ENCODE results near the gene AASS. TPM values are rescaled to one million over a fixed set of nuclear protein-coding genes. Genes with fewer than 3 reads are reported as not detected.

AASS gene
- total and polyA plus RNA-seq, 4 donors, result 10.8 to 95.4 (median 24.3) TPM

DNA sequence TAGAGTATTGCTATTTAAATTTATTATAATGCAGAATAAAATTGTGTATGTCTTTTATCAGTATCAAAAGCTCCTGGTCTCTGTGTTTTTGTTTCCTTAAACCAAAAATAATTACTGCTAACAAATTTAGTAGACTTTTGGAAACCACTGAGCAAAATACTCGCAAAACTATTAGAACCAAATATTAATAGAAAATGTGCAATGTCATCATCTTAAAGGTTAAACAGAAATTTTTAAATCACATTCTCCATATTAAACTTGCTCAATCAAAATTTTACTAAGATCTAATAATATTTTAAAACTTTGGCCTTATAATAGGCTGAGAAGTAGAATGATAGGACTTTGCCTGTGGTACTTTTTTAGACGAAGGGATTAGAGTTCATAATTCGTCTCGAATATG, 48.4 kb downstream of the AASS start:
- Histone ChIP-seq H3K36me3 (ENCODE audit: control insufficient read depth in 4 of 4, insufficient read depth in 3 of 4, low read depth in 1 of 4, low read length in 3 of 4) (peaks cover 2 to 25% (median 17%) of the 10 kb centered on the region in 4 donors), H3K4me1 (ENCODE audit: control insufficient read depth in 4 of 4, insufficient read depth in 4 of 4, low read length in 3 of 4) (peaks cover 0 to 3% (median 0%) of the 10 kb centered on the region in 4 donors), H3K9ac (ENCODE audit: low read depth in 1 of 2, low read length in 2 of 2) (no peak overlapping the region), H3K9me3 (ENCODE audit: control insufficient read depth in 4 of 4, low read length in 3 of 4) (no peaks in the 10 kb centered on the region), H3K4me3 (ENCODE audit: low read depth in 1 of 3, low read length in 3 of 3) (no peak overlapping the region), H3K27me3 (ENCODE audit: control insufficient read depth in 4 of 4, insufficient read depth in 4 of 4, low read length in 3 of 4) (no peaks in the 10 kb centered on the region), H3K27ac (ENCODE audit: low read depth in 1 of 2, low read length in 2 of 2) (no peak overlapping the region)
- DNase-seq (ENCODE audit: low spot score), result no peak
- 73% methylated on average over 4 of the region's 4 CpGs for WGBS
- no peak for TF ChIP-seq YY1 (IDR thresholded peaks at IDR 0.05)
- TF ChIP-seq, protein P1, sequence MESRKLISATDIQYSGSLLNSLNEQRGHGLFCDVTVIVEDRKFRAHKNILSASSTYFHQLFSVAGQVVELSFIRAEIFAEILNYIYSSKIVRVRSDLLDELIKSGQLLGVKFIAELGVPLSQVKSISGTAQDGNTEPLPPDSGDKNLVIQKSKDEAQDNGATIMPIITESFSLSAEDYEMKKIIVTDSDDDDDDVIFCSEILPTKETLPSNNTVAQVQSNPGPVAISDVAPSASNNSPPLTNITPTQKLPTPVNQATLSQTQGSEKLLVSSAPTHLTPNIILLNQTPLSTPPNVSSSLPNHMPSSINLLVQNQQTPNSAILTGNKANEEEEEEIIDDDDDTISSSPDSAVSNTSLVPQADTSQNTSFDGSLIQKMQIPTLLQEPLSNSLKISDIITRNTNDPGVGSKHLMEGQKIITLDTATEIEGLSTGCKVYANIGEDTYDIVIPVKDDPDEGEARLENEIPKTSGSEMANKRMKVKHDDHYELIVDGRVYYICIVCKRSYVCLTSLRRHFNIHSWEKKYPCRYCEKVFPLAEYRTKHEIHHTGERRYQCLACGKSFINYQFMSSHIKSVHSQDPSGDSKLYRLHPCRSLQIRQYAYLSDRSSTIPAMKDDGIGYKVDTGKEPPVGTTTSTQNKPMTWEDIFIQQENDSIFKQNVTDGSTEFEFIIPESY (IDR thresholded peaks at IDR 0.05), result no peak
- TF ChIP-seq, protein P2, sequence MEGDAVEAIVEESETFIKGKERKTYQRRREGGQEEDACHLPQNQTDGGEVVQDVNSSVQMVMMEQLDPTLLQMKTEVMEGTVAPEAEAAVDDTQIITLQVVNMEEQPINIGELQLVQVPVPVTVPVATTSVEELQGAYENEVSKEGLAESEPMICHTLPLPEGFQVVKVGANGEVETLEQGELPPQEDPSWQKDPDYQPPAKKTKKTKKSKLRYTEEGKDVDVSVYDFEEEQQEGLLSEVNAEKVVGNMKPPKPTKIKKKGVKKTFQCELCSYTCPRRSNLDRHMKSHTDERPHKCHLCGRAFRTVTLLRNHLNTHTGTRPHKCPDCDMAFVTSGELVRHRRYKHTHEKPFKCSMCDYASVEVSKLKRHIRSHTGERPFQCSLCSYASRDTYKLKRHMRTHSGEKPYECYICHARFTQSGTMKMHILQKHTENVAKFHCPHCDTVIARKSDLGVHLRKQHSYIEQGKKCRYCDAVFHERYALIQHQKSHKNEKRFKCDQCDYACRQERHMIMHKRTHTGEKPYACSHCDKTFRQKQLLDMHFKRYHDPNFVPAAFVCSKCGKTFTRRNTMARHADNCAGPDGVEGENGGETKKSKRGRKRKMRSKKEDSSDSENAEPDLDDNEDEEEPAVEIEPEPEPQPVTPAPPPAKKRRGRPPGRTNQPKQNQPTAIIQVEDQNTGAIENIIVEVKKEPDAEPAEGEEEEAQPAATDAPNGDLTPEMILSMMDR (IDR thresholded peaks at IDR 0.05; ENCODE audit: low read depth, low read length, missing input control), result no peak
- no peak for TF ChIP-seq TAF1 (conservative IDR thresholded peaks at IDR 0.05)
- no peak for TF ChIP-seq NR2F2 (IDR thresholded peaks at IDR 0.05)
- no peak for TF ChIP-seq RAD21 (IDR thresholded peaks at IDR 0.05)
- no peak for TF ChIP-seq GABPA (IDR thresholded peaks at IDR 0.05 in 1 of 2, conservative IDR thresholded peaks at IDR 0.05 in 1 of 2)
- TF ChIP-seq, protein P3, sequence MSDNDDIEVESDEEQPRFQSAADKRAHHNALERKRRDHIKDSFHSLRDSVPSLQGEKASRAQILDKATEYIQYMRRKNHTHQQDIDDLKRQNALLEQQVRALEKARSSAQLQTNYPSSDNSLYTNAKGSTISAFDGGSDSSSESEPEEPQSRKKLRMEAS (IDR thresholded peaks at IDR 0.05), result no peak
- TF ChIP-seq RXRA (IDR thresholded peaks at IDR 0.05), result no peak
- TF ChIP-seq EGR1 (IDR thresholded peaks at IDR 0.05; ENCODE audit: low read depth in 2 of 2), result no peak
- no peak for TF ChIP-seq HNF4G (IDR thresholded peaks at IDR 0.05)
- no peak for TF ChIP-seq JUND (IDR thresholded peaks at IDR 0.05)
- TF ChIP-seq SP1 (IDR thresholded peaks at IDR 0.05), result no peak
- TF ChIP-seq, protein P4, sequence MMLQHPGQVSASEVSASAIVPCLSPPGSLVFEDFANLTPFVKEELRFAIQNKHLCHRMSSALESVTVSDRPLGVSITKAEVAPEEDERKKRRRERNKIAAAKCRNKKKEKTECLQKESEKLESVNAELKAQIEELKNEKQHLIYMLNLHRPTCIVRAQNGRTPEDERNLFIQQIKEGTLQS (IDR thresholded peaks at IDR 0.05), result no peak
- no peak for TF ChIP-seq HNF4A (conservative IDR thresholded peaks at IDR 0.05)
- TF ChIP-seq, protein P5, sequence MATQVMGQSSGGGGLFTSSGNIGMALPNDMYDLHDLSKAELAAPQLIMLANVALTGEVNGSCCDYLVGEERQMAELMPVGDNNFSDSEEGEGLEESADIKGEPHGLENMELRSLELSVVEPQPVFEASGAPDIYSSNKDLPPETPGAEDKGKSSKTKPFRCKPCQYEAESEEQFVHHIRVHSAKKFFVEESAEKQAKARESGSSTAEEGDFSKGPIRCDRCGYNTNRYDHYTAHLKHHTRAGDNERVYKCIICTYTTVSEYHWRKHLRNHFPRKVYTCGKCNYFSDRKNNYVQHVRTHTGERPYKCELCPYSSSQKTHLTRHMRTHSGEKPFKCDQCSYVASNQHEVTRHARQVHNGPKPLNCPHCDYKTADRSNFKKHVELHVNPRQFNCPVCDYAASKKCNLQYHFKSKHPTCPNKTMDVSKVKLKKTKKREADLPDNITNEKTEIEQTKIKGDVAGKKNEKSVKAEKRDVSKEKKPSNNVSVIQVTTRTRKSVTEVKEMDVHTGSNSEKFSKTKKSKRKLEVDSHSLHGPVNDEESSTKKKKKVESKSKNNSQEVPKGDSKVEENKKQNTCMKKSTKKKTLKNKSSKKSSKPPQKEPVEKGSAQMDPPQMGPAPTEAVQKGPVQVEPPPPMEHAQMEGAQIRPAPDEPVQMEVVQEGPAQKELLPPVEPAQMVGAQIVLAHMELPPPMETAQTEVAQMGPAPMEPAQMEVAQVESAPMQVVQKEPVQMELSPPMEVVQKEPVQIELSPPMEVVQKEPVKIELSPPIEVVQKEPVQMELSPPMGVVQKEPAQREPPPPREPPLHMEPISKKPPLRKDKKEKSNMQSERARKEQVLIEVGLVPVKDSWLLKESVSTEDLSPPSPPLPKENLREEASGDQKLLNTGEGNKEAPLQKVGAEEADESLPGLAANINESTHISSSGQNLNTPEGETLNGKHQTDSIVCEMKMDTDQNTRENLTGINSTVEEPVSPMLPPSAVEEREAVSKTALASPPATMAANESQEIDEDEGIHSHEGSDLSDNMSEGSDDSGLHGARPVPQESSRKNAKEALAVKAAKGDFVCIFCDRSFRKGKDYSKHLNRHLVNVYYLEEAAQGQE (IDR thresholded peaks at IDR 0.05), result no peak

DNA sequence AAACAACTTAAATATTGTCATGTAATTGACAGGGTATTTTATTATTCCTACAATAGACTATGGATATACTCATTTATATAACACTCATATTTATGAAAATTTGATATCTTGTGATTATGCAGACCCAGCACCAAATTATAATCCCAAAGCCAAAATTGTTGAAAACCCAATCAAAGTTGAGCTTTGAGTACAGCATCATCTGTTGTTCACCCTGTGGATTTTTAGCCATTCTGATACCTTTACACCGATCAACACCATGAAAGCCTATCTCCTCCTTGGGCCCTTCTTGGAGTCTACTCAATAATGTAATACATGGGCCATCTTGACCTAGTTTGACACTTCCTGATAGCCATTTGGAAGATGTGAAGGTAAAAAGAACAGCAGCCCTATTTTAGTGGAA, 49.5 kb downstream of the AASS start:
- Histone ChIP-seq H3K9me3 (ENCODE audit: control insufficient read depth in 4 of 4, low read length in 3 of 4) (no peaks in the 10 kb centered on the region), H3K9ac (ENCODE audit: low read depth in 1 of 2, low read length in 2 of 2) (no peak overlapping the region), H3K4me3 (ENCODE audit: low read depth in 1 of 3, low read length in 3 of 3) (no peak overlapping the region), H3K27me3 (ENCODE audit: control insufficient read depth in 4 of 4, insufficient read depth in 4 of 4, low read length in 3 of 4) (no peaks in the 10 kb centered on the region), H3K4me1 (ENCODE audit: control insufficient read depth in 4 of 4, insufficient read depth in 4 of 4, low read length in 3 of 4) (peaks cover 0 to 3% (median 0%) of the 10 kb centered on the region in 4 donors), H3K36me3 (ENCODE audit: control insufficient read depth in 4 of 4, insufficient read depth in 3 of 4, low read depth in 1 of 4, low read length in 3 of 4) (peaks cover 4 to 28% (median 18%) of the 10 kb centered on the region in 4 donors), H3K27ac (ENCODE audit: low read depth in 1 of 2, low read length in 2 of 2) (no peak overlapping the region)
- no peak for DNase-seq (ENCODE audit: low spot score)
- TF ChIP-seq GABPA (IDR thresholded peaks at IDR 0.05 in 1 of 2, conservative IDR thresholded peaks at IDR 0.05 in 1 of 2), result no peak
- TF ChIP-seq SP1 (IDR thresholded peaks at IDR 0.05), result no peak
- TF ChIP-seq, protein P1 (IDR thresholded peaks at IDR 0.05), result no peak
- TF ChIP-seq, protein P3 (IDR thresholded peaks at IDR 0.05), result no peak
- TF ChIP-seq, protein P2 (IDR thresholded peaks at IDR 0.05; ENCODE audit: low read depth, low read length, missing input control), result no peak
- TF ChIP-seq, protein P4 (IDR thresholded peaks at IDR 0.05), result no peak
- TF ChIP-seq YY1 (IDR thresholded peaks at IDR 0.05), result no peak
- WGBS, result 94% methylated on average over 1 of the region's 1 CpG

Measured in liver (tissue), 9 donors.